Bronchial epithelial cell (primary cell): ENCODE data around the gene HGF. TPM values are rescaled to one million over a fixed set of nuclear protein-coding genes. Genes with fewer than 3 reads are reported as not detected.

ENCODE experiments used
- DNase-seq: peaks from one replicate; pipeline ENCODE4 v3.0.0-alpha.2; 2010; ENCODE audit warnings: low read depth
- FAIRE-seq: peaks from 2 replicates; lab custom pipeline; 2011; peaks lifted over from hg19 to GRCh38; lab: Jason Lieb, UNC
- H3K27me3 ChIP-seq: 2 replicates; pipeline ENCODE4 v1.5.1; 2011; ENCODE audit warnings: low read length; ENCODE audit not compliant: control insufficient read depth, insufficient read depth
- H3K36me3 ChIP-seq: 2 replicates; pipeline ENCODE4 v1.5.1; 2011; ENCODE audit warnings: low read length; ENCODE audit not compliant: control insufficient read depth, insufficient read depth
- H3K4me3 ChIP-seq: 2 replicates; pipeline ENCODE4 v1.5.1; 2011; ENCODE audit warnings: mild to moderate bottlenecking, low read depth, low read length, control low read depth
- CTCF ChIP-seq: IDR thresholded peaks from 2 replicates; pipeline ENCODE4 v1.5.1; 2011; ENCODE audit warnings: mild to moderate bottlenecking, moderate library complexity, low read length, control low read depth, inconsistent platforms; ENCODE audit not compliant: insufficient read depth, severe bottlenecking
- total RNA-seq: library from RNA; depleted of rRNA; stranded (reverse); fragments of >200 nt; gene quantifications from 2 replicates; pipeline ENCODE4 v1.2.1, GENCODE V29; 2014

Gene HGF
- total RNA-seq, 1 donor from 2014 or later, result 3.7 TPM

- Histone ChIP-seq H3K4me3 (no peak overlapping the region), H3K36me3 (no peaks in the 10 kb centered on the region), H3K27me3 (no peaks in the 10 kb centered on the region)
- TF ChIP-seq CTCF, result no peak
- FAIRE-seq (no peak), DNase-seq (no peak)
These were observed 14.7 kb downstream of the HGF start for GRCh38 chr7:81754918-81755696.

- H3K36me3 ChIP-seq, result no peaks in the 10 kb centered on the region
- no peak for TF ChIP-seq CTCF
- no peak for FAIRE-seq
These were observed 16.5 kb downstream of the HGF start for GRCh38 chr7:81753392-81753791.

GRCh38 chr7:81752318-81752714 is 17.5 kb downstream of the HGF start:
- FAIRE-seq, result no peak
- H3K36me3 ChIP-seq, result no peaks in the 10 kb centered on the region
- no peaks in the 10 kb centered on the region for H3K27me3 ChIP-seq

More at GRCh38 chr7:81753392-81753791, 16.5 kb downstream of the HGF start:
- Histone ChIP-seq H3K4me3 (no peak overlapping the region), H3K27me3 (no peaks in the 10 kb centered on the region)
- no peak for DNase-seq

GRCh38 chr7:81751619-81752317 is 18.1 kb downstream of the HGF start:
- Histone ChIP-seq H3K4me3 (no peak overlapping the region), H3K36me3 (no peaks in the 10 kb centered on the region), H3K27me3 (no peaks in the 10 kb centered on the region)
- FAIRE-seq (no peak), DNase-seq (no peak)
- TF ChIP-seq CTCF, result no peak

More at GRCh38 chr7:81752318-81752714, 17.5 kb downstream of the HGF start:
- TF ChIP-seq CTCF, result no peak
- no peak for DNase-seq
- no peak overlapping the region for H3K4me3 ChIP-seq

GRCh38 chr7:81745637-81746036 is 24.2 kb downstream of the HGF start:
- no peaks in the 10 kb centered on the region for H3K36me3 ChIP-seq
- no peak for FAIRE-seq
- no peak overlapping the region for H3K4me3 ChIP-seq
- no peak for TF ChIP-seq CTCF
- no peak for DNase-seq
- H3K27me3 ChIP-seq, result no peaks in the 10 kb centered on the region
